H9 (cell line): Measurements from ENCODE around the gene KRT32. TPM values are rescaled to one million over a fixed set of nuclear protein-coding genes. Genes with fewer than 3 reads are reported as not detected.

Source experiments
- DNase-seq: peaks from one replicate; pipeline ENCODE4 v3.0.0-alpha.2; 2017
- H2AFZ ChIP-seq: one replicate; pipeline ENCODE4 v1.6.1; 2013; ENCODE audit warnings: mild to moderate bottlenecking, low read length, control low read depth, moderate library complexity
- H2AK5ac ChIP-seq: 2 replicates; pipeline ENCODE4 v1.6.1; 2013; ENCODE audit warnings: low read length, control low read depth, mixed read lengths; ENCODE audit not compliant: insufficient read length
- H2BK120ac ChIP-seq: one replicate; pipeline ENCODE4 v1.6.1; 2013; ENCODE audit warnings: low read depth, mild to moderate bottlenecking, low read length, control low read depth, inconsistent platforms; ENCODE audit not compliant: poor library complexity, severe bottlenecking
- H2BK12ac ChIP-seq: 2 replicates; pipeline ENCODE4 v1.6.1; 2013; ENCODE audit warnings: low read length, control low read depth, mixed read lengths, low read depth; ENCODE audit not compliant: insufficient read length
- H2BK15ac ChIP-seq: 2 replicates; pipeline ENCODE4 v1.6.1; 2013; ENCODE audit warnings: low read depth, low read length, control low read depth
- H2BK20ac ChIP-seq: one replicate; pipeline ENCODE4 v1.6.1; 2013; ENCODE audit warnings: low read depth, mild to moderate bottlenecking, low read length, control low read depth, inconsistent platforms; ENCODE audit not compliant: poor library complexity, severe bottlenecking
- H2BK5ac ChIP-seq: 2 replicates; pipeline ENCODE4 v1.6.1; 2013; ENCODE audit warnings: low read length, control low read depth, mixed read lengths; ENCODE audit not compliant: insufficient read length
- H3K14ac ChIP-seq: 2 replicates; pipeline ENCODE4 v1.6.1; 2013; ENCODE audit warnings: low read length, control low read depth; ENCODE audit not compliant: insufficient read depth
- H3K18ac ChIP-seq: 2 replicates; pipeline ENCODE4 v1.6.1; 2013; ENCODE audit warnings: low read depth, mild to moderate bottlenecking, mixed read lengths, low read length, control low read depth; ENCODE audit not compliant: insufficient read length
- H3K23ac ChIP-seq: 2 replicates; pipeline ENCODE4 v1.6.1; 2013; ENCODE audit warnings: low read length, control low read depth, mixed read lengths, low read depth; ENCODE audit not compliant: insufficient read length
- H3K23me2 ChIP-seq: 2 replicates; pipeline ENCODE4 v1.6.1; 2013; ENCODE audit warnings: low read depth, mild to moderate bottlenecking, mixed read lengths, low read length, control low read depth; ENCODE audit not compliant: insufficient read length, poor library complexity, severe bottlenecking
- H3K27ac ChIP-seq: 2 replicates; pipeline ENCODE4 v1.5.1; 2013; ENCODE audit warnings: low read length, control low read depth, mixed read lengths, low read depth; ENCODE audit not compliant: insufficient read length
- H3K27me3 ChIP-seq: 2 replicates; pipeline ENCODE4 v1.6.1; 2013; ENCODE audit warnings: low read length, control low read depth, inconsistent platforms; ENCODE audit not compliant: insufficient read depth
- H3K4ac ChIP-seq: 2 replicates; pipeline ENCODE4 v1.6.1; 2013; ENCODE audit warnings: low read depth, mild to moderate bottlenecking, control low read depth, inconsistent platforms, low read length, moderate library complexity
- H3K4me1 ChIP-seq: 2 replicates; pipeline ENCODE4 v1.6.1; 2013; ENCODE audit warnings: low read length, control low read depth, inconsistent platforms; ENCODE audit not compliant: insufficient read depth
- H3K4me2 ChIP-seq: 2 replicates; pipeline ENCODE4 v1.6.1; 2013; ENCODE audit warnings: low read length, control low read depth, mixed read lengths; ENCODE audit not compliant: insufficient read length, insufficient read depth
- H3K56ac ChIP-seq: 2 replicates; pipeline ENCODE4 v1.6.1; 2013; ENCODE audit warnings: low read depth, mild to moderate bottlenecking, mixed read lengths, low read length, control low read depth; ENCODE audit not compliant: insufficient read length
- H3K79me1 ChIP-seq: 2 replicates; pipeline ENCODE4 v1.6.1; 2013; ENCODE audit warnings: low read depth, mild to moderate bottlenecking, moderate library complexity, low read length, control low read depth, inconsistent platforms; ENCODE audit not compliant: insufficient read depth, poor library complexity, severe bottlenecking
- H3K79me2 ChIP-seq: 2 replicates; pipeline ENCODE4 v1.6.1; 2013; ENCODE audit warnings: low read length, control low read depth, inconsistent platforms; ENCODE audit not compliant: insufficient read depth
- H3K9ac ChIP-seq: 2 replicates; pipeline ENCODE4 v1.6.1; 2013; ENCODE audit warnings: low read length, control low read depth, mixed read lengths; ENCODE audit not compliant: insufficient read length; ENCODE audit errors: extremely low read depth
- H3K9me3 ChIP-seq: one replicate; pipeline ENCODE4 v1.6.1; 2013; ENCODE audit warnings: low read depth, low read length, inconsistent platforms; ENCODE audit not compliant: control insufficient read depth
- H3T11ph ChIP-seq: one replicate; pipeline ENCODE4 v1.6.1; 2013; ENCODE audit warnings: mild to moderate bottlenecking, low read length, control low read depth, inconsistent platforms
- H4K20me1 ChIP-seq: one replicate; pipeline ENCODE4 v1.6.1; 2013; ENCODE audit not compliant: control insufficient read depth, insufficient read length, insufficient read depth
- H4K5ac ChIP-seq: 2 replicates; pipeline ENCODE4 v1.6.1; 2013; ENCODE audit warnings: low read depth, mild to moderate bottlenecking, mixed read lengths, low read length, control low read depth; ENCODE audit not compliant: insufficient read length
- H4K8ac ChIP-seq: replicated peaks from 2 replicates; pipeline ENCODE4 v1.6.1; 2013; ENCODE audit warnings: low read length, control low read depth, mixed read lengths, low read depth; ENCODE audit not compliant: insufficient read length
- H4K91ac ChIP-seq: 2 replicates; pipeline ENCODE4 v1.6.1; 2013; ENCODE audit warnings: low read depth, mild to moderate bottlenecking, moderate library complexity, mixed read lengths, low read length, control low read depth; ENCODE audit not compliant: insufficient read length
- H3K27ac Mint-ChIP-seq, 3 experiments: 2 replicates in 2 of 3; 3 replicates in 1 of 3; pipeline ENCODE4 v1.8.0; 2020 to 2021; ENCODE audit warnings: mixed read lengths in 3 of 3, mild to moderate bottlenecking in 1 of 3, moderate library complexity in 1 of 3
- H3K27me3 Mint-ChIP-seq: 2 replicates; pipeline ENCODE4 v1.8.0; 2021; ENCODE audit warnings: low read depth, mild to moderate bottlenecking, moderate library complexity, mixed read lengths
- H3K36me3 Mint-ChIP-seq, 3 experiments: 2 replicates in 2 of 3; 3 replicates in 1 of 3; pipeline ENCODE4 v1.8.0; 2020 to 2021; ENCODE audit warnings: low read depth in 3 of 3, mixed read lengths in 3 of 3; ENCODE audit not compliant: insufficient read depth in 1 of 3
- H3K4me1 Mint-ChIP-seq, 2 experiments: 2 replicates each; pipeline ENCODE4 v1.8.0; 2020; ENCODE audit warnings: mixed read lengths in 2 of 2
- H3K4me3 Mint-ChIP-seq, 2 experiments: 2 replicates in 1 of 2; 3 replicates in 1 of 2; pipeline ENCODE4 v1.8.0; 2020 to 2021; ENCODE audit warnings: mild to moderate bottlenecking in 2 of 2, mixed read lengths in 2 of 2, moderate library complexity in 1 of 2
- H3K9me3 Mint-ChIP-seq, 2 experiments: 2 replicates in 1 of 2; 3 replicates in 1 of 2; pipeline ENCODE4 v1.8.0; 2020; ENCODE audit warnings: mild to moderate bottlenecking in 2 of 2, mixed read lengths in 2 of 2, moderate library complexity in 1 of 2
- WGBS: extraction: QIAGEN DNeasy Blood & Tissue Kit; methylation state at CpG from one replicate; pipeline ENCODE4 v1.1.7; 2013; ENCODE audit warnings: missing lambda C conversion rate, low lambda C conversion rate, mixed read lengths; ENCODE audit not compliant: insufficient read length; ENCODE audit errors: extremely low coverage; 5-methylcytosine and 5-hydroxymethylcytosine counted together
- total RNA-seq: library from RNA; stranded (reverse); gene quantifications from 2 replicates; pipeline ENCODE4 v1.2.1, GENCODE V29; 2021
- TF ChIP-seq, protein P1 (sequence below): fragments of 200-600 bp; sonication (generic); conservative IDR thresholded peaks from 3 replicates; pipeline ENCODE4 v1.8.0; 2021; ENCODE audit warnings: antibody characterized with exemption, mild to moderate bottlenecking

The KRT32 gene
- total RNA-seq, 1 experiment from 2014 or later, result not detected

DNA sequence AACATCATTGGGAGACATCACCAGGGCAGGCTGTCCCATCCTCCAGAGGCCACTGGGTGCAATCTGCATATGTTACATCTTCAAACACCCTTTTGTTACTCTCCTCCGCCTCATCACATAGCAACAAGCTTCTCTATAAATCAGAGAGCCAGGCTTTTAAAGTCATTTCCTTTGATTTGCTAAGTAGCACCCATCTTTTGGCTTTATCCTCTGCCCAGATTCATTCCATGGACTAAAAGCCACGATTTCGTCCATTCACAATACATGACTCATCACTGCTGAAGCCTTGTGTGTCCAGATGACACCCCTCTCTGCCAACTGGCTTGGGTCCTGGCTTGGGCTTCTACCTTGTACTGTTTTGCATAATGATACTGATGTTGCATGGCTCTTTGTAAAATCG lies 24.4 kb downstream of the KRT32 start:
- DNase-seq, result no peak
- no peak overlapping the region for H2AK5ac ChIP-seq
- H3K4me1 Mint-ChIP-seq, result peaks cover 6% of the 10 kb centered on the region in 2 experiments
- no peak overlapping the region for H3K18ac ChIP-seq
- H3K56ac ChIP-seq, result no peak overlapping the region
- no peak overlapping the region for H3K4me3 Mint-ChIP-seq
- H3K23ac ChIP-seq, result no peak overlapping the region
- H4K5ac ChIP-seq, result no peak overlapping the region
- H3K4me1 ChIP-seq, result no peaks in the 10 kb centered on the region
- no peak overlapping the region for H2AFZ ChIP-seq
- no peak overlapping the region for H2BK20ac ChIP-seq
- H3K9ac ChIP-seq, result no peak overlapping the region
- H3K79me1 ChIP-seq, result no peaks in the 10 kb centered on the region
- no peaks in the 10 kb centered on the region for H4K20me1 ChIP-seq
- H3K27me3 ChIP-seq, result no peaks in the 10 kb centered on the region
- H3K14ac ChIP-seq, result no peak overlapping the region
- H3K27me3 Mint-ChIP-seq, result peaks cover 25% of the 10 kb centered on the region
- H3K27ac Mint-ChIP-seq, result no peak overlapping the region
- no peak overlapping the region for H3K4me2 ChIP-seq
- H3K9me3 Mint-ChIP-seq, result no peaks in the 10 kb centered on the region; a peak in 1 of 5 replicates
- H3K23me2 ChIP-seq, result no peaks in the 10 kb centered on the region
- TF ChIP-seq, protein P1, sequence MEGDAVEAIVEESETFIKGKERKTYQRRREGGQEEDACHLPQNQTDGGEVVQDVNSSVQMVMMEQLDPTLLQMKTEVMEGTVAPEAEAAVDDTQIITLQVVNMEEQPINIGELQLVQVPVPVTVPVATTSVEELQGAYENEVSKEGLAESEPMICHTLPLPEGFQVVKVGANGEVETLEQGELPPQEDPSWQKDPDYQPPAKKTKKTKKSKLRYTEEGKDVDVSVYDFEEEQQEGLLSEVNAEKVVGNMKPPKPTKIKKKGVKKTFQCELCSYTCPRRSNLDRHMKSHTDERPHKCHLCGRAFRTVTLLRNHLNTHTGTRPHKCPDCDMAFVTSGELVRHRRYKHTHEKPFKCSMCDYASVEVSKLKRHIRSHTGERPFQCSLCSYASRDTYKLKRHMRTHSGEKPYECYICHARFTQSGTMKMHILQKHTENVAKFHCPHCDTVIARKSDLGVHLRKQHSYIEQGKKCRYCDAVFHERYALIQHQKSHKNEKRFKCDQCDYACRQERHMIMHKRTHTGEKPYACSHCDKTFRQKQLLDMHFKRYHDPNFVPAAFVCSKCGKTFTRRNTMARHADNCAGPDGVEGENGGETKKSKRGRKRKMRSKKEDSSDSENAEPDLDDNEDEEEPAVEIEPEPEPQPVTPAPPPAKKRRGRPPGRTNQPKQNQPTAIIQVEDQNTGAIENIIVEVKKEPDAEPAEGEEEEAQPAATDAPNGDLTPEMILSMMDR, result no peak
- H2BK12ac ChIP-seq, result no peak overlapping the region
- WGBS, result no CpG with 5 or more reads among the region's 4 CpGs
- H4K8ac ChIP-seq, result no peak overlapping the region
- no peak overlapping the region for H2BK5ac ChIP-seq
- no peak overlapping the region for H3K27ac ChIP-seq
- H3K9me3 ChIP-seq, result no peaks in the 10 kb centered on the region
- no peak overlapping the region for H3K4ac ChIP-seq
- no peak overlapping the region for H2BK15ac ChIP-seq
- H3T11ph ChIP-seq, result no peak overlapping the region
- H3K79me2 ChIP-seq, result no peaks in the 10 kb centered on the region
- H3K36me3 Mint-ChIP-seq, result no peaks in the 10 kb centered on the region; a peak in 1 of 7 replicates
- no peak overlapping the region for H2BK120ac ChIP-seq
- no peak overlapping the region for H4K91ac ChIP-seq
